HCT116 (cell line): ENCODE data around the gene UBE2D2. TPM values are rescaled to one million over a fixed set of nuclear protein-coding genes. Genes with fewer than 3 reads are reported as not detected.
"Not testable (repeated sequence)": the region's sequence is repeated elsewhere in the genome, so short reads cannot be mapped to it uniquely, and the experiment has no call there.

Experiments used
- ATAC-seq: fragments of 200-7000 bp; cut with Tn5 transposase; 2 replicates; pipeline ENCODE4 v1.9.1; 2020; ENCODE audit warnings: mild to moderate bottlenecking, moderate library complexity
- BruUV-seq: library from RNA; stranded (reverse); fragments of 400-500 nt; replicated peaks from 2 replicates; lab custom pipeline; 2021; lab: Mats Ljungman, UMichigan
- CTCF ChIA-PET: fragments of 300-600 bp; sonication (Branson Sonifier 250); formaldehyde crosslinking; loops from one replicate; lab custom pipeline; 2021; ENCODE audit warnings: antibody characterized with exemption; lab: Charles Lee
- POLR2A ChIA-PET: fragments of 300-600, 350-600 bp; sonication (Branson Sonifier 250); formaldehyde crosslinking; loops from one replicate; lab custom pipeline; 2021; ENCODE audit warnings: antibody characterized with exemption; lab: Charles Lee
- RAD21 ChIA-PET, 2 experiments: fragments of 300-600 bp; sonication (Branson Sonifier 250); formaldehyde crosslinking; loops; one replicate each; lab custom pipeline; 2023; ENCODE audit warnings: low total read pairs in 2 of 2; ENCODE audit not compliant: uncharacterized antibody in 2 of 2, unreplicated experiment in 2 of 2, low non-redundant PET in 1 of 2; lab: Charles Lee
- DNase-seq: peaks from one replicate; pipeline ENCODE4 v3.0.0-alpha.2; 2010; ENCODE audit warnings: low read depth, low spot score
- H2AFZ ChIP-seq: fragments of 200-600 bp; shearing (Covaris generic), sonication (generic); 2 replicates; pipeline ENCODE4 v1.6.1; 2017; ENCODE audit warnings: low read depth, mixed run types, mixed read lengths, antibody characterized with exemption, low read length; ENCODE audit not compliant: poor library complexity, severe bottlenecking
- H3K27ac ChIP-seq: 2 replicates; pipeline ENCODE4 v1.5.1; 2012; ENCODE audit warnings: low read depth, low read length
- H3K27me3 ChIP-seq: fragments of 200-600 bp; sonication (generic); 2 replicates; pipeline ENCODE4 v1.6.1; 2016; ENCODE audit warnings: mixed run types, low read length, mixed read lengths; ENCODE audit not compliant: insufficient read depth
- H3K36me3 ChIP-seq, 2 experiments: fragments of 200-500 bp in 1 of 2; fragments of 200-600 bp in 1 of 2; sonication (Bioruptor generic) in 1 of 2; sonication (generic) in 1 of 2; 2 replicates each; pipeline versions ENCODE4 v1.5.1 to v1.6.1; 2014 to 2016; ENCODE audit warnings: low read length in 2 of 2, inconsistent platforms in 1 of 2, mixed read lengths in 1 of 2, mixed run types in 1 of 2; ENCODE audit not compliant: insufficient read depth in 2 of 2, control insufficient read depth in 1 of 2
- H3K4me1 ChIP-seq, 2 experiments: fragments of 200-600 bp in 1 of 2; sonication (generic) in 1 of 2; 2 replicates each; pipeline versions ENCODE4 v1.5.1 to v1.6.1; 2012 to 2017; ENCODE audit warnings: low read length in 2 of 2, inconsistent platforms in 1 of 2, mild to moderate bottlenecking in 1 of 2, mixed read lengths in 1 of 2, mixed run types in 1 of 2, moderate library complexity in 1 of 2; ENCODE audit not compliant: insufficient read depth in 2 of 2, control insufficient read depth in 1 of 2
- H3K4me2 ChIP-seq: fragments of 200-600 bp; sonication (generic); 2 replicates; pipeline ENCODE4 v1.6.1; 2017; ENCODE audit warnings: mixed run types, low read length, mixed read lengths
- H3K4me3 ChIP-seq, 2 experiments: fragments of 200-600 bp in 1 of 2; sonication (generic) in 1 of 2; replicated peaks in 1 of 2; 2 replicates each; pipeline ENCODE4 v1.5.1; 2011 to 2016; ENCODE audit warnings: low read length in 2 of 2, control low read depth in 1 of 2, low read depth in 1 of 2, mild to moderate bottlenecking in 1 of 2, mixed read lengths in 1 of 2, mixed run types in 1 of 2
- H3K79me2 ChIP-seq: fragments of 200-600 bp; sonication (generic); 2 replicates; pipeline ENCODE4 v1.6.1; 2017; ENCODE audit warnings: mild to moderate bottlenecking, mixed run types, low read length, moderate library complexity, mixed read lengths; ENCODE audit not compliant: insufficient read depth
- H3K9ac ChIP-seq: fragments of 200-600 bp; sonication (generic); 2 replicates; pipeline ENCODE4 v1.6.1; 2016; ENCODE audit warnings: low read length, mixed read lengths
- H3K9me2 ChIP-seq: fragments of 200-600 bp; sonication (generic), shearing (Covaris generic); 2 replicates; pipeline ENCODE4 v1.6.1; 2017; ENCODE audit warnings: mixed run types, mild to moderate bottlenecking, moderate library complexity; ENCODE audit not compliant: insufficient read depth
- H3K9me3 ChIP-seq, 2 experiments: fragments of 200-500 bp in 1 of 2; fragments of 200-600 bp in 1 of 2; sonication (Bioruptor generic) in 1 of 2; sonication (generic) in 1 of 2; 2 replicates each; pipeline ENCODE4 v1.6.1; 2014 to 2017; ENCODE audit warnings: low read length in 2 of 2, mixed read lengths in 2 of 2, inconsistent platforms in 1 of 2, low read depth in 1 of 2, mild to moderate bottlenecking in 1 of 2, mixed run types in 1 of 2, moderate library complexity in 1 of 2; ENCODE audit not compliant: control insufficient read depth in 1 of 2, insufficient read depth in 1 of 2
- H4K20me1 ChIP-seq: fragments of 200-600 bp; sonication (generic), shearing (Covaris generic); 2 replicates; pipeline ENCODE4 v1.6.1; 2017; ENCODE audit warnings: mixed run types, mild to moderate bottlenecking, moderate library complexity; ENCODE audit not compliant: insufficient read depth
- REST ChIP-seq: IDR thresholded peaks from 2 replicates; pipeline ENCODE4 v1.6.1; 2012; ENCODE audit warnings: low read depth
- SP1 ChIP-seq: IDR thresholded peaks from 2 replicates; pipeline ENCODE4 v1.6.1; 2012; ENCODE audit warnings: low read depth
- intact Hi-C: fragments of 100-400 bp; cut with micrococcal nuclease; formaldehyde crosslinking; loops from 2 replicates; pipeline ENCODE4 v1.10.0; 2022
- total RNA-seq: library from RNA; stranded (reverse); gene quantifications from one replicate; pipeline ENCODE4 v1.2.1, GENCODE V29; 2021; ENCODE audit not compliant: unreplicated experiment

UBE2D2 gene
- total RNA-seq, 1 experiment from 2014 or later = 140 TPM

- TF ChIP-seq REST (no peak), SP1 (no peak)
Observed at GRCh38 chr5:139543423-139543991, 17.6 kb upstream of the UBE2D2 start (continued).

- H2AFZ ChIP-seq, H3K36me3 ChIP-seq, ATAC-seq, H3K79me2 ChIP-seq, intact Hi-C loops, H3K27me3 ChIP-seq, H3K9ac ChIP-seq, RAD21 ChIA-PET, H4K20me1 ChIP-seq, POLR2A ChIA-PET, H3K4me3 ChIP-seq, BruUV-seq, H3K4me2 ChIP-seq, H3K4me1 ChIP-seq, DNase-seq, CTCF ChIA-PET, H3K9me2 ChIP-seq, H3K9me3 ChIP-seq, H3K27ac ChIP-seq: not testable (repeated sequence)
Observed at GRCh38 chr5:139546593-139546992, 14.5 kb upstream of the UBE2D2 start.
